HG03439 (cell line): ENCODE measurements around the gene KLHL4.
"Not testable (repeated sequence)": the region's sequence is repeated elsewhere in the genome, so short reads cannot be mapped to it uniquely, and the experiment has no call there.

Experiments used
- ATAC-seq: cut with Tn5 transposase; IDR thresholded peaks from one replicate; pipeline ENCODE4 v1.9.1; 2021; ENCODE audit warnings: mild to moderate bottlenecking, moderate library complexity; ENCODE audit not compliant: unreplicated experiment

The KLHL4 gene

GRCh38 chrX:87517571-87518141 lies at the start of gene KLHL4:
TSS of gene KLHL4 (plus strand) at chrX:87517802. CDS start at chrX:87517894, 92 bp downstream.
- no peak for ATAC-seq

GRCh38 chrX:87468941-87469340 lies 48.7 kb upstream of the KLHL4 start:
- no peak for ATAC-seq

DNA sequence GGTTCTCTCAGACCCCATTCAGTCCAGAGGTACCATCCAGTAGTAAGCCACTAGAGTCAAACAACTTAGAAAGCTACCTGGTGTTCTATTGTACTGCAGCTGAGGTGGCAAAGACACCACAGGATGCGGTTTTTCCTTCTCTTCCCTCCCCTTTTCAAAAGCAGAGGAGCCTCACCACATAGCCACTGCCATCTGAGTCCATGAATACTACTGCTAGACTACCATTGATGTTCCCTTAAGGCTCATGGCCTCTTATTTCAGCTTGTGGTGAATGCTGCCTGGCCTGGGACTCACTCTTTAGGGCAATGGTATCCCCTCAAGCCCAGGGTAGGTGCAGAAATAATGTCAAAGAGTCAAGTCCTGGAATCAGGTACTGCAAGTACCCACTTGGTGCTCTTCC lies 41.8 kb upstream of the KLHL4 start:
- ATAC-seq = no peak

- not testable (repeated sequence) for ATAC-seq
Measured at GRCh38 chrX:87478703-87479102, 38.9 kb upstream of the KLHL4 start.

DNA sequence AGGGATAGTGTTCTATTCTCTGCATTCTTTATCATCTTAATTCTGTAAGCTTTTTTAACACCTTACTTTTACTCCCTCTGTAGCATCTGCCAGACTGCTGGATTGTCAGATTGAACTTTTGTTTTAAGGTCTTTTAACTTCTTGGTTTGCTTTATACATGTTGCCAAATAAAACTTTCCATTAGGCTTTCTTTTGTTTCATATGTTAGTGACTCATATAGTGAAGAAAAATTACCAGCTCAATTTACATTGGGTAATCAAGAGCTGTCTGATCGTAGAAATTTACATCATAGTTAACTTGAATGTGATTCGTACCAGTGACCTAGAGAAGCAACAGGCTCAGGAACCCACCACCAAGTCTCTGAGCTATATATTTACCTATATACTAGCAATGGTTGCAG lies 28.5 kb upstream of the KLHL4 start:
- ATAC-seq = no peak

- no peak for ATAC-seq
Measured at GRCh38 chrX:87515836-87516235, 1.8 kb upstream of the KLHL4 start.

DNA sequence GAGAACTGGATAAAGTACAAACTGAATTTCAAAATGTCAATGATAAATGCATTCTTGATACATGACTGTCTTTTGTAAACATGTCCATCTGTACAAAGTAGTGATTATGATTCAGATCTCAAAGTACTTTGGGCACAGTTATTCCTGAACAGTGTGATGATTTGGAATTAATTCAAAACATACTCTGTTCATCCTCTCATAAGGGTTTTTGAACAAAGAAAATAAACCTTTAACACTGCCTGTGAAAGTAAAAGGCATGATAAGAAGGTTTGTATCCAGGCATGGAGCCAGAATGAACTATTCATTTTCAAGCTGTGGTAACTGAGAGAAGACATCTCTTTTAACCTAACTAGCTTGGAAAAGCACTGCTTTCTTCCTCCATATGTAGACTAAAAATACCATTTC lies 883 bp upstream of the KLHL4 start:
- no peak for ATAC-seq

DNA sequence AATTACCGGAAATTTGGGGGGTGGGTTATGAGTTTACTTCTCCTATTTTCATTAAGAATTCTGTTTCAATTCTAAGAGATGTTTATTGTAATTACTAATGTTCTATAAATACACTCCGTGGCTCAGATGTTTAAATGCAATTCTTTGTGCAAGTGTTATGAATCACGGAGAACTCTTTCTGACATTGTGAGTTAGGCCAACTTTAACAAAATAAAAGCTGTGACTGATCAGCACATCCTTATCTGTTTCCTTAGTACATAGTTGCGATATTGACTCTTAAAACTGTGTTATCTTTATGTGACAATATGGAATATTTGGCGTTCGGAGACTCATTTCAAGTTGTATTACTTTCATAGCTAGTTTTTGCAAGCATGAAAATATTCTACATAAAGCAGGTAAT lies 902 bp downstream of the KLHL4 start:
- no peak for ATAC-seq

DNA sequence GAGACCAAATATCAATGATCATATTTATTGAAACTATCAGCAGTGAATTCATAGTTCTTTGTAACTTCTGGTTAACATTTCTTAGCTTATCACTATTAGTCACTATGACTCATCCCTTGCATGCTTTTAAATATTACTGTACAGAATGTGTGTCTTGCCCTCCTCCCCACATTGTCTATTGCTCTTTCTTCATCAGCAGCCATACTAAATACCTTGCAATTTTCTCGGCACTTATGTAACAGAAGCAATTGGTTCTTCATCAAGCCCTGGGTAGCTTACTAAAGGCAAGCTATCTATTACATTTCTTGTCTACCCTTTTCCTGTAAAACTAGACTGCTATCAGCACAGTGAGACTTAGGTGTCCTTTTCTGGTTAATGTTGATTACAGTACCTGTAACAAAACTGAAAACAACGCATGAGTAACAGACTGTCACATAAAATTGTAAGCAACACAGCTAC lies 8.2 kb downstream of the KLHL4 start:
- ATAC-seq = no peak

DNA sequence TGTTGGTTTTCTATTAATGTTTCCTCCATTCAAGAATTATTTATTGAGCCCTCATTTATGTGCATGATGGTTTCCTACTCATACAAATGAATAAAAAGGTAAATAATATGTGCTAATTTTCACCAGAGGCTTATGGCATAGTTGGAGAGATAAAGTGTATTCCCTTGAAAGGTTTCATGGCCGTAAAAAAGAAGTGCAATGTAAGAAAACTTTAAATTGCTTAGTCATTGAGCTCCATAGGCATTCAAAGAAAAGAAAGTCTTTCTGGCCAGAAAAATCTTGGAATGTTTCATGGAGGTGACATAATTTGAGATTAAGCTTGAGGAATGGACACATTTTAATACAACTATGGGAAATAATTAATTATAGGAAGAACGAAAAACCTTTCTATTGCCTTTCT lies 8.7 kb downstream of the KLHL4 start:
- ATAC-seq = no peak

DNA sequence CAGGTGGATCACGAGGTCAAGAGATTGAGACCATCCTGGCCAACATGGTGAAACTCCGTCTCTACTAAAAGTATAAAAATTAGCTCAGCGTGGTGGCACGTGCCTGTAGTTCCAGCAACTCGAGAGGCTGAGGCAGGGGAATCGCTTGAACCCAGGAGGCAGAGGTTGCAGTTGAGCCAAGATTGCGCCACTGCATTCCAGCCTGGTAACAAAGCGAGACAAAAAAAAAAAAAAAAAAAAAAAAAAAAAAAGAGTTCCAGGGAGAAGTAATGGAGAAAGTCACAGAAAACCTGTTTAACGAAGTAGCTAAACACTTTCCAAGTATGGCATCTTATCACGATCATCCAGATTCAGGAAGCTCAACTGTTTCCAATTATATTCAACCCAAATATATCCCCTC lies 10.9 kb downstream of the KLHL4 start:
- no peak for ATAC-seq

DNA sequence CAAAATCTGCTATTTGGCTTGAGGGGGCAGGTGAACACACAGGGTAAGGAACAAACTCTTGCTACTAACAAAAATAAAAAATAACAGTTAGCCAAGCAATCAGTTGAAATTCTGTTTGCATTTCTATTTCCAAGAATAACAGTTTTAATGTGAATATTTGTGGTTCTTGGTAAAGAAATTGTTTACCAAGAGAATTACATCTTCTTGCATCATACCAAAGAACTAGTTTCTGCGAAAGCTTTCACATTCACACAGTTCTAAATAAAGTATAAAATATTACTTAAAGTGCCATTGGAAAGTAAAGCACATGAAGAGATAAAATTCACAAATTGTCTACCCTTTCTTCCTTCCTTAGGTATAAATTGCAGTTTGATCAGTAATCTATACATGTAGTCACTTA lies 54.4 kb downstream of the KLHL4 start:
- ATAC-seq = no peak

DNA sequence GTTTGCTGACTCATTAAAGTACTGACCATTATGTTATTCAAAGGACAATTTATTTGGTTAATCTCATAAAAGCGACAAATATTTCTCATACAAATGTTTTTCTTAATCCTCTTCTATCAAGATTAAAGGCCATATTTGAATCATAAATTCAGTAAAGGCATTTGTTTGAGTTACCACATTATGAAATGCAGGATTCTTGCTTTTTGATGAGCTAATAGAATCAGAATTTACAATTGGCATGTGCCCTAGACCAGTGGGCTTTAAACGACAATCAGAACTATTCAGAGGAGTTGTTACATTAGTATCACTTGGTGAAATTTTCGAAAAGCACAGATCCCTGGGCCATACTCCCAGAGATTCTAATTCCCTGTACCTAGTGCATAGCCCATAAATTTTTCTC lies 55.3 kb downstream of the KLHL4 start:
- ATAC-seq = no peak

DNA sequence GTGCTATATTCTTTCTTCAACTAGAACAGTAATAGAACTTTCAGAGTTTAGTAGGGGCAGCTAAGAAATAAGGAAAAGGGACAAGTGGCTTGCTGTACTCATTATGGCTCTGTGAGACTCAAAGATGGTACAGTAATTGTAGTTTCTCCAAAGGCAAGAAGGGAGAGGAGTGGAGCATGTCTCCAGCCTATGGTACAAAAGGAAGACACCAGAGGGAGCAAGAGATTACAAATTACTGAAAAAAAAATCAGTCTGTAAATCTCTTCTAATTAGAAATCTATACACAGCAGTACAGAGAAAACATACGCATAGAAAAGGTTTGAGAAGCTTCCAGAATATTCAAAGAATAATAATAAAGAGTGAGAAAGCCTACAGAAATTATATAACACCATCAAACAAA lies 61.4 kb downstream of the KLHL4 start:
- ATAC-seq = no peak

DNA sequence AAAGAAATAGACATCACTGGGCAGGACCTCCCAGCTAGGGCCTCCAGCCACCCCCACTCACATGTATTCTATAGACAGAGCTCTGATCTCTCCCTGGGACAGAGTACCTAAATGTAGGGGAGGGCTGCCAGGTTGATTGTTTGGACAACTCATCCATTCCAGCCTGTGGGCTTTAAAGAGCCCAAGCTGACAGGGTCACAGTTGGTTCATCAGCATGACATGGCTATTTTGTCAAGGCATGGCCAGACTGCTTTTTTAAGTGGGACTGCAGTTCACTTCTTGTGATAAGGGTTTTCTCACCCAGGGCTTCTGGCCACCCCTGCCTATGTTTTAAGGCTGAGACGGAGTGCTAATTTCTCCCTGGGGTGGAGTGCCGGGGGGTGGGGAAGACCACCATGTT lies 63.3 kb downstream of the KLHL4 start:
- ATAC-seq = no peak

DNA sequence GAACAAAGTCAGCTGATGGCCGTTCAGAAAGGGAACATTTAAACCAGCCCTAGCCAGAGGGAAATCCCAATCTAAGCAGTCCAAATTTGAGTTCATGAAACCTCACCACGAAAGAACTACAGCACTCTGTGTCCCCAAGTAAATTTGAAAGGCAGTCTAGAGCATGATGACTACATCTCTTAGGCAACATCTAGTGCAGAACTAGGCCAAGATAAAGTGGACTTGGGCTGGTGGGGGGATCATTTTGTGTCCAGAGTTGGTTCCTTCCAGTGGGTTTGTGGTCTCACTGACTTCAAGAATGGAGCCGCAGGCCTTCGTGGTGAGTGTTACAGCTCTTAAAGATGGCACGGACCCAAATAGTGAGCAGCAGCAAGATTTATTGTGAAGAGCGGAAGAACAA lies 64.9 kb downstream of the KLHL4 start:
- ATAC-seq = no peak

- ATAC-seq = no peak
Measured at GRCh38 chrX:87583679-87584078, 66.1 kb downstream of the KLHL4 start.

DNA sequence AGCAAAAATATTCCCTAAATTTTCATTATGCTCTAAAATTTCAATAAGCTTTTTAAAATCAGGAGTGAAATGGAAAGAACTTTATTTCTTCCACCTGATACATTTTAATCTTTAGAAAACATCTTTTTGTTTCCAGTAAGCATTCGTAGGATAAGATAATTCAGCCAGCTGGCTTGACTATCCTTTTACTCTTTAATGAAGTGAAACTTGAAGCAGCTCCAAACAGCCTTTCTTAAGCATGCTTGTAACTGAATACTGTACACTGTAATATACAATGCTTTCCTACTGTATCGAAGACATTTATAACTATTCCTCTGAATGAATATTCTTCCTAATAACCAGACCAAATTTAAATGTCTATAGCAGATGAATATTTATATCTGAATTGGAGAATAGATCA lies 98.8 kb downstream of the KLHL4 start:
- ATAC-seq = no peak

- ATAC-seq = no peak
Measured at GRCh38 chrX:87621697-87622096, 104.1 kb downstream of the KLHL4 start.

- no peak for ATAC-seq
Measured at GRCh38 chrX:87626996-87627395, 109.4 kb downstream of the KLHL4 start.

DNA sequence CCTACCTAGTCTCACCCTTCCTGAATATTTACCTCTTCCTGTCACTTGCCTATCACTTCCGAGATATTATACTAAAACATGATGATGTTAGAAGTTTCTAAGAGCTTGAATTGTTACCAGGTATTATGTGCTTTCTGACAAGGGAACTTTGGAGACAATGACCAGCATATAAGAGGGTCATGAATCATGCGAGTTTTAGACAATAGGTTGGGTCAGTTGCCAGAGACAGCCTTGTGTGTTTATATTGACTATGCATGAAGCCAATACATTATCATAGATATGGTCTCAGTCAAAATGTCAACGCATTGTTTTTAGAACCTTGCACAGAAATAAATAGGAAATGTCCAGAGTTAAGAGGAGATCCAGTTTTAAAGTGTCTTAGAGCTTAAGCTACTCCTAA lies 116.8 kb downstream of the KLHL4 start:
- no peak for ATAC-seq

- ATAC-seq = no peak
Measured at GRCh38 chrX:87636533-87636932, 118.9 kb downstream of the KLHL4 start.

GRCh38 chrX:87641439-87641838 lies 123.8 kb downstream of the KLHL4 start:
- ATAC-seq = not testable (repeated sequence)
